ENCODE measurements around the gene KCNK6. TPM values are rescaled to one million over a fixed set of nuclear protein-coding genes. Genes with fewer than 3 reads are reported as not detected.
"Not testable (repeated sequence)": the region's sequence is repeated elsewhere in the genome, so short reads cannot be mapped to it uniquely, and the experiment has no call there.

The KCNK6 gene
- total RNA-seq, 2 donors from 2014 or later: 27.2 to 32.7 TPM

DNA sequence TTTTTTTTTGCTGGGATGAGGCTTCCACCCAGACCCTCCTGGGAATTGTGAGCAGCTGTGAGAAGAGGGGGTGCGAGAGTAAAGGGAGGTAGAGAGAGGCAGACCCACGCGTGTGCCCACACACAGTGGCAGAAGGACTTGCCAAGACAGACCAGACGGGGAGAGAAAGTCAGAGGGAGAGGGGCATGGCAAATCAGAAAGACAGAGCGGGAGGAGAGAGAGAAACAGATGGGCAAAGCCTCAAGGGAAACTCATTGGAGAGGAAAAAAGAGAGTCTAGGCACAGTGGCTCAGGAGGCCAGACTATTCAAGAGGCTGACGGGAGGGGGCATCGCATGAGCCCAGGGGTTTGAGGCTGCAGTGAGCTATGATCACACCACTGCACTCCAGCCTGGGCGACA lies 33.0 kb downstream of the KCNK6 start:
- DNase-seq (no peak), ATAC-seq (no peak)
- intact Hi-C loops (cut with DNase I, micrococcal nuclease): no loop called here

DNA sequence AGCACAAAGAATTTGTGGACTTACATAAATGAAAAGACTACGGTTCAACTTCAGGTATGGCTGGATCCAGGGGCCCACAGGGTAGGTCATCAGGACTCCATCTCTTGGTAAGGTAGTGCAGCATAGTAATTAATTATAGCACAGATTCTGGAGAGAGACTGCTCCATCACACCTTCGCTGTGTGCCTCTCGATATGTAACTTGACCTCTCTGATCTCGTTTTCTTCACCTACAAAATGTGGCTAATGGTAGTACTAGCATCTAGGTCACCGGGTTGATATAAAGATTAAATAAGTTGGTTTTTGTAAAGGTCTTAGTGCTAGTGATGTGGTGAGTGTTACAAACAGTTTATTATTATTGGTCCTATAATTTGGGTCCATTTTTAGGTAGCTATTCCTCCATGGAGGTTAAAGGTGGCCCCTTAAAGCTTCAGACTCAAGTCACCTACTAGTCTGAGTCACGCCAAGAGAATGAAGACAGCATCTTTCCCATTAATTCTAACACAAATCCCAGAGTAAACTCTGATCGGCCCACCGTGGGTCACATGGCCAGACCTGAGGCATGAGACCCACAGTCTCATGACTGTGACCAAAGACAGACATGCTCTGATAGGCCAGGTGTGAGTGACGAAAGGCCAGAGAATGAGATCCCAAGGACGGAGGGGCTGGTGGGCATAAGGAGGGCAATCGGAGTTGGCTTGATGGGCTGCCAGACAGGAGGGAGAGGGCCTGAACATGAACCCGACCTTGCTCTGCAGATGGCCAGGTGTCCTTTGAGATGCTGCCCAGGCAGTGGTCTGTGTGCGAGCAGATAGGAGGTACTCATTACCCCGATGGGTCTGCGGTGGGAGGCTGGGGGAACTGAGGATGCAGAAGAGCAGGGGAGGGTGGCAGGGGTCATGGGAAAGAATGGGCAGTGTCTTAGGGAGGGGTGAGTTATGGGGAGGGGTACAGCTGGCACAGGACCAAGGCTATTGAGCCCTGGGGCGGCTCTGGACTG lies 36.4 kb downstream of the KCNK6 start:
- DNase-seq (no peak), ATAC-seq (no peak)
- intact Hi-C loops (cut with DNase I, micrococcal nuclease): no loop called here

DNA sequence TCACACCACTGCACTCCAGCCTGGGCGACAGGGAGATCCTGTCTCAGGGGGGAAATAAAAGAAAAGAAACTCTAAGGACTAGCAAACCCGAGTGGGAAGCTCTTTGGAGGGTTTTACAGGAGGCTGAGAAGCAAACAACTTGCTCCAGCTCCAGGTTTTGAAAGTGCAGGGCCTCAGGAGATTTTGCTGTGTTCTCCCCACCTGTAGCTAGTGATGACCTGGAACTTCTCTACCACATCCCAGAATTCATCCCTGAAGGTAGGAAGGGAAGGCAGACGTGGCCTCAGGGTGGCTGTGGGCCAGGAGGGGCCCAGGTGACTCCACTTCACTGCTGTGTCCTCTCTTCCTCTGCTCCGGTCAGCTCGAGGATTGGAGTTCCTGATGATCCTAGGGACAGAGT lies 38.4 kb downstream of the KCNK6 start:
- ATAC-seq: no peak
- no peak for DNase-seq
- intact Hi-C loops (cut with DNase I, micrococcal nuclease): no loop called here

DNA sequence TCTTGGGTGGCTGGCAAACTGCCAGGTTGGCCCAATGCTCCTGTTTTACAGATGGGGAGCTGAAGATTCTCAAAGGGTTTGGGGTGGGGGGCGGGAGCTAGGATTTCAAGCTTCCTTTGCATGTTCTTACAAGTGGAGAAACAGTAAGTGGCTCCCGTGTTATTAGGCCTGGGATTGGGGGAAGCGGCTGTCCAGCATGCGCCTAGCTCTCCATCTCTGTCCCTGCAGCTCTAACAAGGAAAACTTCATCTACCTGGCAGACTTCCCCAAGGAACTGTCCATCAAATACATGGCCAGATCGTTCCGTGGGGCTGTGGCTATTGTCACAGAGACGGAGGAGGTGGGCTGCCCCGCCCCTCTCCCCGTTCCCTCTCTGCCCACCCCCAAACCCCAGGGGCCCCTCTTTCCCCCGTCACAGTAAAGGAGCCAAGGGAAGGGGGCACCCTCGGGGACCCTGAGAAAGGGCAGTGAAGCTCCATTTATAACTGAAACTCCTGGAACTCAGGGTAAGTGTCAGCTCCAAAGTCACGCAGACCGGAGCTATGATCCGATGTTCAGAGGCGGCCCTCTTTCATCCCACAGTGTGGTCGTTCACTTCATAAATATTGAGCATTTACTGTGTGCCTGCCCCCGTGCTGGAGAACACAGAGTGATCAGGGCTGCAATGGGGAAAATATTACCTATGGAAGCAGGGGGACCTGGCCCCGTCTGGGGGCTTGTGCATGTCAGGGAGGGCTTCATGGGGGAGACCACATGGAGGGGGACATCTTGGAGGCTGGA lies 39.8 kb downstream of the KCNK6 start:
- ATAC-seq (no peak), DNase-seq (no peak)
- intact Hi-C loops (cut with DNase I, micrococcal nuclease): no loop called here

DNA sequence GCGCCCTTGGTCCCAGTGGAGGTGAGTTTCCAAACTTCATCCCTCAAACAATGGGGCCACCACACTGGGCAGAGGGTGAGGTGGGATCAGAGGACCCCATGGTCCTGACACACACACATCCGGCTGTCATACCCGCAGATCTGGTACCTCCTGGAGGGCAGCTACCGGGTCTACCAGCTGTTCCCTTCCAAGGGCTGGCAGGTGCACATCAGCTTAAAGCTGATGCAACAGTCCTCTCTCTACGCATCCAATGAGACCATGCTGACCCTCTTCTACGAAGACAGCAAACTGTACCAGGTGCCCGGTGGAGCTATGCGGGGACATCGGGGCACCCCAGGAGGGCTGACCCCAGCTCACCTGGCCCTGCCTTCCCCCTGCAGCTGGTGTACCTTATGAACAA lies 40.7 kb downstream of the KCNK6 start:
- DNase-seq (no peak), ATAC-seq (no peak)
- intact Hi-C loops (cut with DNase I, micrococcal nuclease): no loop called here

DNA sequence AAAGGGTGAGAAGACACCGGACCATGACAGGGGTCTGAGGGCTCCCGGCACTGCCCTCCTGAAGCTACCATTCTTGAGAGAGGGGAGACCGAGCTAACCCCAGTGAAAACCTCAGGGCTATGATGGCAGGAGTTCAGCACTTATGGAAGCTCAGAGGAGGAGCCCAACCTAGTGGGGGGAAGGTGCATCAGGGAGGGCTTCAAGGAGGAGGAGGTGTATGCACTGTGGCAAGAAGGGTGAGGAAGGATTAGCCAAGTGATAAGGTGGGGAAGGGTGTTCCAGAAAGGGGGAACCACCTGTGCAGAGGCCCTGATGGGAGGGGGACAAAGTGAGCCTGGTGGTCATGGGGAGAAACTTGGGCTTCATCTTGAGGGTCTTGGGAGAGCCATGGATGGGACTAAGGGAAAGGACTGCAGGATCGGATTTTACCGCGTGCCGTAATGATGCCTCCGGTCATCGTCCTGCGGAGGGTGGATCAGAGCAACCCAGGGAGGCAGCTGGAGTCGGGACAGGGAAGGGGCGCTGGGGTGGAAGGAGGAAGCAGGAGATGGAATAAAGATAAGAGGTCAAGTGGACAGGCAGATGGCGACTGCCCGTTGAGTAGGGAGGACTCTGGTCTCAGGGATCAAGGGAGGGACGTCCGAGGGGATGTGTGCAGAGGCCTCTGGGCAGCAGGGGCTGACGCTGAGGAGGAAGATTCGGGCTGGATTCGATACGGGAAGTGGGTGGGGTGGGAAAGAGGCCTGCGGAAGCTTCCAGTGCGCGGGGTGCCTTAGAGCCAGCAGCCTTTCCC lies 41.4 kb downstream of the KCNK6 start:
- DNase-seq (no peak), ATAC-seq (peak; percentile 10)
- intact Hi-C loops (cut with DNase I, micrococcal nuclease): no loop called here

DNA sequence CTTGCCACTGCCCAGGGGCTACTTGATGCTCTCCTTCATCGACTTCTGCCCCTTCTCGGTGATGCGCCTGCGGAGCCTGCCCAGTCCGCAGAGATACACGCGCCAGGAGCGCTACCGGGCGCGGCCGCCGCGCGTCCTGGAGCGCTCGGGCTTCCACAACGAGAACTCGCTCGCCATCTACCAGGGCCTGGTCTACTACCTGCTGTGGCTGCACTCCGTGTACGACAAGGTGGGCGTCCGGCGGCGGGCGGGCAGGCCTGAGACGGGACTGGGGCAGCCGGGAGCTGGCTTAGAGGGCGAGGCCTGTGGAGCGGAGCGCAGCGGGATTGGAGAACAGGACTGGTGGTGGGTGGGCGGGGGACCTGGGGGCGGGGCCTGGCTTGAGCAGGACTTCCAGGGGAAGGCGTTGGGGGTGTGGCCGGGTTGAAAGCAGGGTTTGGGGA lies 42.0 kb downstream of the KCNK6 start:
- ATAC-seq: peak; percentile 83
- intact Hi-C loops (cut with DNase I, micrococcal nuclease): no loop called here
- peak; percentile 78 to 83 for DNase-seq

DNA sequence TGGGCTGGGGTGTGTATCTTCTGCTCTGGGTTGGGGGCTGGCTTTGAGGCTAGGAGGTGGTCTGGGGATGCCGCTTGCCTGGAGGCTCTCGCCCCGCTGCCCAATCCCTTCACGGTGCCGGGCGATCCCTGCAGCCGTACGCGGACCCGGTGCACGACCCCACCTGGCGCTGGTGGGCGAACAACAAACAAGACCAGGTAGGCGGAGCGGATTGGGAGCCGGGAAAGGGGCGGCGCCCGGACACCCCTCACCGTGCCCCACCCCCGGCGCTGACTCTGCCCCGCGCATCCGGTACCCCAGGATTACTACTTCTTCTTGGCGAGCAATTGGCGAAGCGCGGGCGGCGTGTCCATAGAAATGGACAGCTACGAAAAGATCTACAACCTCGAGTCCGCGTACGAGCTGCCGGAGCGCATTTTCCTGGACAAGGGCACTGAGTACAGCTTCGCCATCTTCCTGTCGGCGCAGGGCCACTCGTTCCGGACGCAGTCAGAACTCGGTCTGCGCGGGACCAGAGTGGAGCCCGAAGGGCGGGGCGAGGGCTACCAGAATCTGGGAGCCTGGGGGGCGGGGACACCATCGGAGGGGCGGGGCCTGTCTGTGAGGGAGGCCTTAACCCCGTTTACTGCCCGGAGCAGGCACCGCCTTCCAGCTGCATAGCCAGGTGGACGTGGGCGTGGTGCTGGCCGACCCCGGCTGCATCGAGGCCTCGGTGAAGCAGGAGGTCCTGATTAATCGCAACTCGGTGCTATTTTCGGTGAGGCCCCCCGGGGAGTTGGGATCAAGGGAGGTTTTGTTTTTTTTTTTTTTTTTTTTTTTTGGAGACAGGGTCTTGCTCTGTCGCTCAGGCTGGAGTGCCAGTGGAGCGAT lies 42.7 kb downstream of the KCNK6 start:
- intact Hi-C loops (cut with DNase I, micrococcal nuclease): no loop called here
- DNase-seq: peak; percentile 88 to 92

DNA sequence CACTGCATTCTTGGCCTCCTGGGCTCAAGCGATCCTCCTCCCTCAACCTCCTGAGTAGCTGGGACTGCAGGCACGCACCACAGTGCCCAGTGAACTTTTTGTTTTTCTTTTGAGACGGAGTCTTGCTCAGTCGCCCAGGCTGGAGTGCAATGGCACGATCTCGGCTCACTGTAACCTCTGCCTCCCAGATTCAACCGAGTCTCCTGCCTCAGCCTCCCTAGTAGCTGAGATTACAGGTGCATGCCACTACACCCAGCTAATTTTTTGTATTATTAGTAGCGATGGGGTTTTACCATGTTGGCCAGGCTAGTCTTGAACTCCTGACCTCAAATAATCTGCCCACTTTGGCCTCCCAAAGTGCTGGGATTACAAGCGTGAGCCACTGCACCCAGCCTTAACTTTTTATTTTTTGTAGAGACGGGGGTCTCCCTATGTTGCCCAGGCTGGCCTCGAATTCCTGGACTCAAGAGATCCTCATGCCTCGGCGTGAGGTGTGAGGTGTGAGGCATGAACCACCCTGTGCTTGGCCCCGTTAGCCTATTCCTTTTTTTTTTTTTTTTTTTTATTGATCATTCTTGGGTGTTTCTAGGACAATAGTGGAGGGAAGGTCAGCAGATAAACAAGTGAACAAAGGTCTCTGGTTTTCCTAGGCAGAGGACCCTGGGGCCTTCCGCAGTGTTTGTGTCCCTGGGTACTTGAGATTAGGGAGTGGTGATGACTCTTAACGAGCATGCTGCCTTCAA lies 43.5 kb downstream of the KCNK6 start:
- DNase-seq; intact Hi-C loops (cut with DNase I, micrococcal nuclease); ATAC-seq: not testable (repeated sequence)

More for the DNA sequence above, 42.7 kb downstream of the KCNK6 start:
- peak; percentile 84 for ATAC-seq

DNA sequence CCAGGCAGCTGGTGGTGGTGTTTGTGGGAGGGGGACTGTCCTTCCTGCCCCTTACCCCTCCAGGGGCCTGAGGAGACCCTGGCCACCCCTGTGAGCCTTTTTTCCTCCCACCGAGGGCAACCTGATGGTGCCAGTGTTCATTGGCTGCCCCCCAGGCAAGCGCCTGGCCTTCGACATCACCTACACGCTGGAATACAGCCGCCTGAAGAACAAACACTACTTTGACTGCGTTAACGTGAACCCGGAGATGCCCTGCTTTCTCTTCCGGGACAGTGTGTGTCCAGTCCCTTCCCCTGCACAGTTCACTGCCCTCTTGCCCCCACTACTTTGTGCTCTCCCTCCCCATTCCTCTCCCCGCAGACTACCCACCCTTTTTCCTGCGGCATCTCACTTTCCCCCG lies 47.4 kb downstream of the KCNK6 start:
- DNase-seq (no peak), ATAC-seq (no peak)
- intact Hi-C loops (cut with DNase I, micrococcal nuclease): no loop called here

DNA sequence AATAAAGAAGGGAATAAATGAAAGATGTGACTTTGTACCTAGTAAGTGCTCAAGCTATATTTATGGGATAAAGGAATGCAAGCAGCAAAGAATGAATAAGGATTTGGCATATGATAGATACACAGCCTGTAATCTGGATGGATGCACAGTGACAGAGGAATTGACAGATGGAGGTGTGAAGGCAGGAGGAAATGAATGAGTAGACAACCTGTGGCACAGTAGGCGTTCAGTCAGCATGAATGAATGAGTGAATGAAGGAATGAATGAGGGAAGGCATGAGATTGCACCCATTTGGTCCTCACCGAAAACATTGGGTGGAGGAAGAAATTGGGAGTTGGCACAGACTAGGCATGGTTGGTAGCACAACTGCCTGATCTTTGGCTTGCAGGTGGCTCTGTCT lies 49.9 kb downstream of the KCNK6 start:
- intact Hi-C loops (cut with DNase I, micrococcal nuclease): no loop called here
- no peak for DNase-seq
- ATAC-seq: no peak

DNA sequence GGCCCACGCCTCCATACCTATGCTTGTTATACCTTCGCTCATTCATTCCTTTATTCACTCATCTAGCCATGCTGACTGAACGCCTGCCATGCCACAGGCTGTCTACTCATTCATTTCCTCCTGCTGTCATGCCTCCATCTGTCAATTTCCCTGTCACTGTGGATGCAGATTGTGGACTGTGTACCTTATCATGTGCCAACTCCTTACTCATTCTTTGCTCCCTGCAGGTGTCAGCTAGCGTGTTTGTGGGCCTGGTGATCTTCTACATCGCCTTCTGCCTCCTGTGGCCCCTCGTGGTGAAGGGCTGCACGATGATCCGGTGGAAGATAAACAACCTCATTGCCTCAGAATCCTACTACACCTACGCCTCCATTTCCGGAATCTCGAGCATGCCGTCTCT lies 50.7 kb downstream of the KCNK6 start:
- ATAC-seq (no peak), DNase-seq (no peak)
- intact Hi-C loops (cut with DNase I, micrococcal nuclease): no loop called here

DNA sequence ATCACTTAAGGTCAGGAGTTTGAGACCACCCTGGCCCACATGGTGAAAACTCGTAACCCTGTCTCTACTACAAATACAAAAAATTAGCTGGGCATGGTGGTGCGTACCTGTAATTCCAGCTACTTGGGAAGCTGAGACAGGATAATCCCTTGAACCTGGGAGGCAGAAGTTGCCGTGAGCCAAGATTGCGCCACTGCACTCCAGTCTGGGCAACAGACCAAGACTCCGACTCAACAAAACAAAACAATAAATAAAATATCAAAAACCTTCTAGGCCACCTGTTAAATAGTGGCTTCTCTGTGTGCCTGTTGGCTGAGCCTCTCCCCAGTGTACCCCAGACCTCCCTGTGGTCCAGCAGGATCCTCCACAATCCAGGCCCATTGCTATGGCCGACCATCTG lies 51.4 kb downstream of the KCNK6 start:
- ATAC-seq (no peak), DNase-seq (no peak)
- intact Hi-C loops (cut with DNase I, micrococcal nuclease): no loop called here

DNA sequence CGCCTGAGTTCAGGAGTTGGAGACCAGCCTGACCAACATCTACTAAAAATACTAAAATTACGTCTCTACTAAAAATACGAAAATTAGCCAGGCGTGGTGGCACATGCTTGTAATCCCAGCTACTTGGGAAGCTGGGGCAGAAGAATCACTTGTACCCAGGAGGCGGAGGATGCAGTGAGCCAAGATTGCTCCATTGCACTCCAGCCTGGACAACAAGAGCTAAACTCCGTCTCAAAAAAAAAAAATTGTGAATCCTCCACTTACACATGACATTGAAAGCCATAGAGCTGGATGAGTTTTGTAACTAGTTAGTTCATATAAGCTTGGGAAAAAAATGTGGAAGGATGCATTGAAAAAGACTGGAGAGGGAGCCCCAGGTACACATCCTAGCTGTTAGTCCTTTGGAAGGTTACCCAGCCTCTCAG lies 54.3 kb downstream of the KCNK6 start:
- DNase-seq (no peak), ATAC-seq (no peak)
- intact Hi-C loops (cut with DNase I, micrococcal nuclease): no loop called here

DNA sequence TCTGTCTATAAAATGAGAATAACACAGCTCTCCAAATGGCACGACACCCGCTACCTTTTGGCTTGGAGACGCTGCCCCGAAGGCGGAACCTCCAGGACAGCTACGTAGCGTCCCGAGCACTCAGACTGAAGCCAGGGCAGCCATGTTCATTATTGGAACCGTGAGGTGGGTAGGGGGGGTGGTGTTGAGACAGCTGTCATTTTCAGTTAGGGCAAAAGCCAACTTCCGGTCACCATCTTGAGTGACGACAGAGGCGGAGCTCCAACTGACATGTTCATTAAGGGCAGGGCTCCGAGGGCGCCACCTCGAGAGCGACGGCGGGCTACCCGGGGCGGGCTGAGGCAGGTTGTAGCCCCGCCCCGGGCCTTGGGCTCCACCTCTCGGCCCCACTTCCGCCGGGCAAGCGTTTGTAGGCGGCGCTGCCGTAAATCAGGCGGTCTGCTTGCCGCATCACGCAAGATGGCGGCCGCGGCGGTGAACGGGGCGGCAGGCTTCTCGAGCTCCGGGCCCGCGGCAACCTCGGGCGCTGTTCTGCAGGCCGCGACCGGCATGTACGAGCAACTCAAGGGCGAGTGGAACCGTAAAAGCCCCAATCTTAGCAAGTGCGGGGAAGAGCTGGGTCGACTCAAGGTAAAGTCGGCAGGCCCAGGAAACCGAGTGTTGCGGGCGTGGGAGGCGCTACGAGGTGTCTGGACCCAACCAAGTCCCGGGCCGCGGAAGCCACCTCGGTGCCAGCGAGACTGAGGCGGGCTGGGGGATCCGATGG lies 54.9 kb downstream of the KCNK6 start, which contains the start of gene PSMD8:
Gene PSMD8 (plus strand): TSS at position 240 of the 766 bp plus-strand sequence. CDS start 31 bp downstream, at position 271.
- intact Hi-C loops (cut with DNase I, micrococcal nuclease): no loop called here
- DNase-seq (peak; percentile 99 to 100), ATAC-seq (peak; percentile 96)

DNA sequence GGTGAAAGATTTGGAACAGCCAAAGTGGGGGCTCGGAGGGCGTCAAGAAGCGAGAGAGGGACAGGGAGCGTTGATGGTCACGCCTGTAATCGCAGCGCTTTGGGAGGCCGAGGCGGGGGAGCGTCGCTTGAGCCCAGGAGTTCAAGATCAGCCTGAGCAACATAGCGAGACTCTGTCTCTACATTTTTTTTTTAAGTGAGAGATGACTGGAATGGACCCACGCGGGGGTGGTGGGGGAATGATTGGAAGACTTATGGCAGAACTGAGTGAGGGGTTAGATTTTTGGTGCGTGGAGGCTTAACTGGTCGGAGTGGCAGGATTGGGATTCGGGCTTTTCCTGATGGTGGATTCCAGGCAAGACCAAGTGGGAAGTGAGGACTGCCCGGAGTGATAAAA lies 55.5 kb downstream of the KCNK6 start:
- intact Hi-C loops (cut with DNase I, micrococcal nuclease): no loop called here
- DNase-seq (no peak), ATAC-seq (peak; percentile 21)

DNA sequence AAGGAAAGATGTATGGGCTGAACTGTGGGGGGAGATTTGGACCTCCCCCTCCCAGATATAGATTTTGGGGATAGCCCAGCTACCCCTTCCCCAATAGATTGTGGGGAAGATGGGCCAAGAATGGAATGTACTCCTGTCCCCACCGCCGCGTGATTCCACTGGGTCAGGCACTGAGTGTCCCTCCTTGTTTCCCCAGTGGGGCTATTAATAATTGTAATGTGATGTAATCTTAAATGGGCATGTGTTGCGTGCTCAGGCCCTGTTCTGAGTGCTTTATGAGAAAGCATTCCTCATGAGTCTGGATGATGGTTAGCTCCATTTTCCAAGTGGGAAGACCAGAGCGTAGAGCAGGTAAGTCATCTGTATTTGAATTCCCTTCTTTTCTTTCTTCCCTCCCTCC lies 56.1 kb downstream of the KCNK6 start:
- intact Hi-C loops (cut with DNase I, micrococcal nuclease): no loop called here
- ATAC-seq: no peak
- DNase-seq: no peak
